Activated T-helper 17 cell treated with anti-CD3 and anti-CD28 coated beads, Interleukin-2, amount 50 U/mL, for 72 hours (primary cell): Measurements from ENCODE around the gene NCK2. TPM values are rescaled to one million over a fixed set of nuclear protein-coding genes. Genes with fewer than 3 reads are reported as not detected.
A peak's percentile ranks its signal among the peaks of the same experiment; 100 is the strongest.
"Not testable (repeated sequence)": the region's sequence is repeated elsewhere in the genome, so short reads cannot be mapped to it uniquely, and the experiment has no call there.

Experiments used
- ATAC-seq: fragments of 150-1000 bp; cut with Tn5 transposase; replicated peaks from 2 replicates; pipeline ENCODE4 v1.10.0; 2021; ENCODE audit warnings: mild to moderate bottlenecking, moderate library complexity
- H3K27ac Mint-ChIP-seq: one replicate; pipeline ENCODE4 v1.8.0; 2022; ENCODE audit warnings: mixed read lengths
- H3K27me3 Mint-ChIP-seq: one replicate; pipeline ENCODE4 v1.8.0; 2022; ENCODE audit warnings: mixed read lengths
- H3K36me3 Mint-ChIP-seq: one replicate; pipeline ENCODE4 v1.8.0; 2022; ENCODE audit warnings: low read depth, mild to moderate bottlenecking, mixed read lengths
- H3K4me1 Mint-ChIP-seq: one replicate; pipeline ENCODE4 v1.8.0; 2022; ENCODE audit warnings: mixed read lengths
- H3K4me3 Mint-ChIP-seq: one replicate; pipeline ENCODE4 v1.8.0; 2022; ENCODE audit warnings: mild to moderate bottlenecking, mixed read lengths
- H3K9me3 Mint-ChIP-seq: one replicate; pipeline ENCODE4 v1.8.0; 2022; ENCODE audit warnings: mixed read lengths
- total RNA-seq, 2 donors: library from RNA; stranded (reverse); gene quantifications; one replicate each; pipeline ENCODE4 v1.2.3, GENCODE V29; 2022

Gene NCK2
- total RNA-seq, 2 donors from 2014 or later: 75.4 to 85.4 TPM

GRCh38 chr2:105756435-105756834 lies 11.7 kb downstream of the NCK2 start:
- H3K36me3 Mint-ChIP-seq: peaks cover 98% of the 10 kb centered on the region
- no peak for ATAC-seq

GRCh38 chr2:105756865-105757264 lies 12.2 kb downstream of the NCK2 start:
- peak overlapping the region; percentile 98 for H3K4me3 Mint-ChIP-seq
- H3K4me1 Mint-ChIP-seq: peaks cover 71% of the 10 kb centered on the region
- not testable (repeated sequence) for H3K27me3 Mint-ChIP-seq, ATAC-seq, H3K9me3 Mint-ChIP-seq
- peaks cover 97% of the 10 kb centered on the region for H3K36me3 Mint-ChIP-seq
- H3K27ac Mint-ChIP-seq: peak overlapping the region; percentile 95

More at GRCh38 chr2:105756435-105756834, 11.7 kb downstream of the NCK2 start:
- Mint-ChIP-seq H3K4me3 (peak overlapping the region; percentile 98), H3K27ac (peak overlapping the region; percentile 95), H3K27me3 (no peaks in the 10 kb centered on the region), H3K9me3 (no peaks in the 10 kb centered on the region), H3K4me1 (peaks cover 71% of the 10 kb centered on the region)

GRCh38 chr2:105757433-105757832 lies 12.7 kb downstream of the NCK2 start:
- peaks cover 97% of the 10 kb centered on the region for H3K36me3 Mint-ChIP-seq
- H3K4me3 Mint-ChIP-seq: peak overlapping the region; percentile 98
- peaks cover 77% of the 10 kb centered on the region for H3K4me1 Mint-ChIP-seq
- H3K27me3 Mint-ChIP-seq: no peaks in the 10 kb centered on the region
- no peaks in the 10 kb centered on the region for H3K9me3 Mint-ChIP-seq
- ATAC-seq: no peak
- H3K27ac Mint-ChIP-seq: peak overlapping the region; percentile 95

DNA sequence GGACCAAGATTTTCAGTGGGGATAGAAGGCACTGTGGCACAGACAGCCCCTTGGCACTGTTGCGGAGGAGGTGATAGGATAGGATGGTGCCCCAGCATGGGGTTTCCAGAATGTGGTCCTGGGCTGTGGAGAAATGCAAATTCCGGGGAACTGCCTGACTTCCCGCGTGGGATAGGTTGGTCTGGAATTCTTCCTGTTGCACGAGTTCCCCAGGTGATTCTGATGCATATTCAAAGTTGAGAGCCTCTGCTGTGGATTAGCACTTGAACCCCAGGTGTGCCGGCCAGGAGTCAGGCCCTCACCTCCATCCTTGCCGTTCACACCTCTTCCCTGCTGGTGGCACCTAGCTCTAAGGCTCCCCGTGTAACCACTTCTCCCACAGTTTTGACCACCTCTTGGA lies 15.5 kb downstream of the NCK2 start:
- Mint-ChIP-seq H3K36me3 (peaks cover 97% of the 10 kb centered on the region), H3K27me3 (no peaks in the 10 kb centered on the region), H3K27ac (peak overlapping the region; percentile 95), H3K4me3 (peak overlapping the region; percentile 98), H3K9me3 (no peaks in the 10 kb centered on the region), H3K4me1 (peaks cover 66% of the 10 kb centered on the region)
- no peak for ATAC-seq

DNA sequence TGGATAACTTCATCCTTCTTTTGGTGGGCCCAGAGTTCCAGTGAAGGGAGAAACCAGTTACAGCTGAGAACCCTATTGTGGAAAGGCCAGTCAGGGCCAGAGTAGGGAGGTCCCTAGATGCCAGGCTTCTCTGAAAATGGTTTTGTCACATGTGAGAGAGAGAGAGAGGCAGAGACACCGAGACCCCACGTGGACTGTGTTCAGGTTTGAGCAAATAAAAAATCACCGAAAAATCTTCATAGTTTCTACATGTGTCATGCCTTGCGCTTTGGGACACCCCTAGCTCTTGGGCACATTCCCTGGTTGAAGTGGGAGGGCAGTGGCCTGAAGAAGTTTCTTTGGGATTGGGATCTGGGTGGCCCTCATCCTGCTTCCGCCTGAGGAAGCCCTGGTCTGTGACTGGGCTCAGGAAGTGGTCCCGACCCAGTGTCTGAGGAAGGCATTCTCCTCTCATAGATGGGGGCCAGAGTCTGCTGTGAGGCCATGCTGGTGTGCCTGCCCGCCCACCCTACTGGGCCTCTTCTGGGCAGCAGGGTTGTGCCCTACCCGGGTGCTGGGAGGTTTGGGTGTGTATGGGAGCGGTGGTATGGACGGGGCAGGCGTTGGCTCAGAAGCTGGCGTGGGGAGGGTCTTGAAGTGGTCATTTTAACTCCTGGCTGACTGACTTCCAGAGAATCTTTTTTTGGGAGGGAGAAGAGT lies 16.1 kb downstream of the NCK2 start:
- Mint-ChIP-seq H3K4me1 (peaks cover 67% of the 10 kb centered on the region), H3K27ac (peak overlapping the region; percentile 95), H3K27me3 (no peaks in the 10 kb centered on the region), H3K36me3 (peaks cover 97% of the 10 kb centered on the region), H3K4me3 (peak overlapping the region; percentile 98), H3K9me3 (no peaks in the 10 kb centered on the region)
- peak; percentile 71 for ATAC-seq

DNA sequence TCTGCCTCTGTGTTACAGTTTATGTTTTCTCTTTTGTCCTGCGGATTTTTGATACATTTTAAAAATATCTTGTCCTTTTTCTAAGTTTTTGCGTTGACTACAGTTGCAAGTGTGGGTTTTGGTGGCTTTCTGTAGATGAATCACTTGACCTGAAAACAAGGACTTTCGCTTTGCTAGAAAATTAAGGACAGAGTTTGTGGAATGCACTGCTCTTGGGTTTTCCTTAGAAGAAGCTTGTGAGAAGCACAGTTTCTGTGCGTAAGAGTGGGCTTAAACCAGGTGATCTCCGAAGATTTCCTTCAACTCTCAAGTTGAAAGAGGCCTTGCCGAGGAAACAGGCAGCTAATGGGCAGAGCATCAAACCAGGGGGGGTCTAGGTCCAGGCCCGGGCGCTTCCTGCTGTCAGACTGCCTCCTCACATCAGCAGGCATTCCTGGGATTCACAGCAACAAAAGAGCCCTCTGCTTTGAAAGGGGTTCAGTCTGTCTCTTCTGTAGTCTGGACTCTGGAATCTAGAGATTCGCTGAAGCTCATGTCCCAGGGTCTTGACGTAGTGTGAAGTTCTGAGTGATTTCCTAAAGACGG lies 17.3 kb downstream of the NCK2 start:
- peak; percentile 27 for ATAC-seq
- no peaks in the 10 kb centered on the region for H3K9me3 Mint-ChIP-seq

GRCh38 chr2:105763076-105763475 lies 18.4 kb downstream of the NCK2 start:
- H3K4me3 Mint-ChIP-seq: peak overlapping the region; percentile 98
- no peaks in the 10 kb centered on the region for H3K9me3 Mint-ChIP-seq
- H3K4me1 Mint-ChIP-seq: peaks cover 73% of the 10 kb centered on the region
- ATAC-seq: no peak
- H3K27me3 Mint-ChIP-seq: no peaks in the 10 kb centered on the region
- peak overlapping the region; percentile 95 for H3K27ac Mint-ChIP-seq
- peaks cover 98% of the 10 kb centered on the region for H3K36me3 Mint-ChIP-seq

More for the DNA sequence above, 17.3 kb downstream of the NCK2 start:
- Mint-ChIP-seq H3K4me1 (peaks cover 70% of the 10 kb centered on the region), H3K36me3 (peaks cover 98% of the 10 kb centered on the region), H3K27ac (peak overlapping the region; percentile 95), H3K4me3 (peak overlapping the region; percentile 98), H3K27me3 (no peaks in the 10 kb centered on the region)

GRCh38 chr2:105764059-105764458 lies 19.3 kb downstream of the NCK2 start:
- ATAC-seq: no peak
- H3K27ac Mint-ChIP-seq: peak overlapping the region; percentile 91
- peaks cover 76% of the 10 kb centered on the region for H3K4me1 Mint-ChIP-seq
- no peaks in the 10 kb centered on the region for H3K27me3 Mint-ChIP-seq
- H3K4me3 Mint-ChIP-seq: peak overlapping the region; percentile 98
- no peaks in the 10 kb centered on the region for H3K9me3 Mint-ChIP-seq
- H3K36me3 Mint-ChIP-seq: peaks cover 98% of the 10 kb centered on the region

- no peaks in the 10 kb centered on the region for H3K27me3 Mint-ChIP-seq
- peak overlapping the region; percentile 91 for H3K27ac Mint-ChIP-seq
- H3K4me1 Mint-ChIP-seq: peaks cover 71% of the 10 kb centered on the region
- H3K36me3 Mint-ChIP-seq: peaks cover 96% of the 10 kb centered on the region
- H3K4me3 Mint-ChIP-seq: peak overlapping the region; percentile 98
- H3K9me3 Mint-ChIP-seq: no peaks in the 10 kb centered on the region
- peak; percentile 42 for ATAC-seq
These were observed 20.9 kb downstream of the NCK2 start for GRCh38 chr2:105765415-105766299.

DNA sequence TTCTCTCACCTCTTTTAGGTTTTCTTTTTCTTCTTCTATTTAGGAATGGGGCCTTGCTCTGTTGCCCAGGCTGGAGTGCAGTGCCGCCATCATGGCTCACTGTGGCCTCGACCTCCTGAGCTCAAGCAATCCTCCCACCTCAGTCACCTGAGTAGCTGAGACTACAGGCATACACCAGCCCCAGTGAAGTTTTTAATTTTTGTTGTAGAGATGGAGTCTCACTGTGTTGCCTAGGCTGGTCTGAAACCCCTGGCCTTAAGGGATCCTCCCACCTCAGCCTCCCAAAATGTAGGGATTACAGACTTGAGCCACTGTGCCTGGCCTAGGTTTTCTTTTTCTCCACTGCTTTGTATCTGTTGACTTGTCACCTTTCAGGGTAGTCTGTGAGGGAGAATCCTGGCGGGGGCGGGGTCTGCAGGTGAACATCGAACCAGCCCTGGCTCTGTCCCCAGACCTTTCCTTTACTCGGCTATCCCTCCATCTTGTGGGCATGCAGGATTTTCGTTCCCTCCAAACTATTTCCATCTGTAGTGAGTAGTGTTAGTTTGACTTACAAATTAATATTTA lies 21.7 kb downstream of the NCK2 start:
- H3K4me1 Mint-ChIP-seq: peaks cover 65% of the 10 kb centered on the region
- no peak for ATAC-seq
- H3K9me3 Mint-ChIP-seq: no peaks in the 10 kb centered on the region
- H3K36me3 Mint-ChIP-seq: peaks cover 89% of the 10 kb centered on the region
- no peaks in the 10 kb centered on the region for H3K27me3 Mint-ChIP-seq
- H3K4me3 Mint-ChIP-seq: peak overlapping the region; percentile 98
- H3K27ac Mint-ChIP-seq: peak overlapping the region; percentile 91

GRCh38 chr2:105768176-105768575 lies 23.5 kb downstream of the NCK2 start:
- Mint-ChIP-seq H3K4me1 (peaks cover 65% of the 10 kb centered on the region), H3K4me3 (peak overlapping the region; percentile 98), H3K27me3 (no peaks in the 10 kb centered on the region), H3K36me3 (peaks cover 90% of the 10 kb centered on the region), H3K27ac (peak overlapping the region; percentile 91), H3K9me3 (no peaks in the 10 kb centered on the region)
- no peak for ATAC-seq

GRCh38 chr2:105768961-105769452 lies 24.3 kb downstream of the NCK2 start:
- peak overlapping the region; percentile 91 for H3K27ac Mint-ChIP-seq
- H3K4me1 Mint-ChIP-seq: peaks cover 72% of the 10 kb centered on the region
- H3K9me3 Mint-ChIP-seq: no peaks in the 10 kb centered on the region
- H3K4me3 Mint-ChIP-seq: peak overlapping the region; percentile 98
- peak; percentile 72 for ATAC-seq
- peaks cover 90% of the 10 kb centered on the region for H3K36me3 Mint-ChIP-seq
- no peaks in the 10 kb centered on the region for H3K27me3 Mint-ChIP-seq

DNA sequence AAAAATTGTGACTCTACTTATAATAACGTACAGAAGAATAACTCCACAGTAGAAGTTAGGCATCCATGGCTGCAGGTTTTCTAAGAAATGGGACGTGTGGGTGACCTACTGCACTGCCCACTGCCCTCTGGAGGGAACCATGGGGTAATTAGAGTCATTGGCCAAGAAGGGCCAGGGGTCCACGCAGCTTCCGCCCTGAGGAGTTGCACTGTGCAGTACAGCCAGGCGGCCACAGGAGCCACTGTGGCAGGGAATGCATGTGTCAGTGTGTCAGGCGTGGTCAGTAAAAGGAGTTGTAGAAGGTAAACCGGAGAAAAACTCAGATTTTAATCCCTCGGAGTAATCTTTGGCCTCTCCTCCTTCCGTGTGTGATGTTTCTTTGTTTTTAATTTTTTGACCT lies 24.8 kb downstream of the NCK2 start:
- peaks cover 90% of the 10 kb centered on the region for H3K36me3 Mint-ChIP-seq
- no peaks in the 10 kb centered on the region for H3K27me3 Mint-ChIP-seq
- H3K4me1 Mint-ChIP-seq: peaks cover 73% of the 10 kb centered on the region
- no peaks in the 10 kb centered on the region for H3K9me3 Mint-ChIP-seq
- H3K27ac Mint-ChIP-seq: peak overlapping the region; percentile 91
- peak overlapping the region; percentile 98 for H3K4me3 Mint-ChIP-seq
- ATAC-seq: peak; percentile 34

GRCh38 chr2:105770149-105770548 lies 25.4 kb downstream of the NCK2 start:
- Mint-ChIP-seq H3K27ac (peak overlapping the region; percentile 91), H3K36me3 (peaks cover 90% of the 10 kb centered on the region), H3K9me3 (no peaks in the 10 kb centered on the region), H3K4me3 (peak overlapping the region; percentile 98), H3K4me1 (peaks cover 72% of the 10 kb centered on the region), H3K27me3 (no peaks in the 10 kb centered on the region)
- no peak for ATAC-seq
